Prostate gland (tissue), 2 donors: Measurements from ENCODE around the gene A2M. TPM values are rescaled to one million over a fixed set of nuclear protein-coding genes. Genes with fewer than 3 reads are reported as not detected.

Experiments used
- DNase-seq: peaks from one replicate; pipeline ENCODE4 v3.0.0-alpha.2; 2019; ENCODE audit warnings: low spot score
- H3K27ac ChIP-seq, 2 donors: fragments of 200-600 bp; sonication (generic); 2 replicates each; pipeline ENCODE4 v1.5.1; 2017 to 2019
- H3K27me3 ChIP-seq: fragments of 200-600 bp; sonication (generic); replicated peaks from 2 replicates; pipeline ENCODE4 v1.5.1; 2019; ENCODE audit not compliant: insufficient read depth
- H3K36me3 ChIP-seq, 2 donors: fragments of 200-600 bp; sonication (generic); 1 replicate in 1 of 2; 2 replicates in 1 of 2; pipeline versions ENCODE4 v1.5.1 to v1.8.1; 2017 to 2019
- H3K4me1 ChIP-seq: fragments of 200-600 bp; sonication (generic); replicated peaks from 2 replicates; pipeline ENCODE4 v1.5.1; 2019
- H3K4me3 ChIP-seq, 2 donors: fragments of 200-600 bp; sonication (generic); 2 replicates each; pipeline ENCODE4 v1.5.1; 2017 to 2019
- H3K9me3 ChIP-seq: fragments of 200-600 bp; sonication (generic); 2 replicates; pipeline ENCODE4 v1.5.1; 2017
- CTCF ChIP-seq, 4 experiments: fragments of 200-600 bp in 2 of 4; fragments of 450-650 bp in 2 of 4; sonication (generic) in 2 of 4; IDR thresholded peaks; 1 replicate in 3 of 4; 2 replicates in 1 of 4; pipeline ENCODE4 v1.5.1; 2016 to 2019; ENCODE audit warnings: antibody characterized with exemption in 4 of 4, mild to moderate bottlenecking in 2 of 4, moderate library complexity in 2 of 4
- POLR2A ChIP-seq: fragments of 450-650 bp; IDR thresholded peaks from one replicate; pipeline ENCODE4 v1.6.1; 2016; ENCODE audit warnings: antibody characterized with exemption, mild to moderate bottlenecking
- POLR2AphosphoS5 ChIP-seq: sonication (generic); formaldehyde crosslinking; IDR thresholded peaks from one replicate; pipeline ENCODE4 v1.6.1; 2017; ENCODE audit warnings: antibody characterized with exemption
- WGBS: methylation state at CpG from one replicate; pipeline ENCODE4 v1.1.5; 2018; 5-methylcytosine and 5-hydroxymethylcytosine counted together
- intact Hi-C: fragments of 100-400 bp; cut with DNase I; formaldehyde crosslinking; loops from one replicate; pipeline ENCODE4 v1.14.2; 2022
- total RNA-seq, 2 donors: library from RNA; depleted of rRNA; stranded (reverse); fragments of >200 nt; gene quantifications; one replicate each; pipeline ENCODE4 v1.1.0, GENCODE V29; 2016

A2M gene
- total RNA-seq, 2 donors from 2014 or later, result 82.6 to 286 TPM

DNA sequence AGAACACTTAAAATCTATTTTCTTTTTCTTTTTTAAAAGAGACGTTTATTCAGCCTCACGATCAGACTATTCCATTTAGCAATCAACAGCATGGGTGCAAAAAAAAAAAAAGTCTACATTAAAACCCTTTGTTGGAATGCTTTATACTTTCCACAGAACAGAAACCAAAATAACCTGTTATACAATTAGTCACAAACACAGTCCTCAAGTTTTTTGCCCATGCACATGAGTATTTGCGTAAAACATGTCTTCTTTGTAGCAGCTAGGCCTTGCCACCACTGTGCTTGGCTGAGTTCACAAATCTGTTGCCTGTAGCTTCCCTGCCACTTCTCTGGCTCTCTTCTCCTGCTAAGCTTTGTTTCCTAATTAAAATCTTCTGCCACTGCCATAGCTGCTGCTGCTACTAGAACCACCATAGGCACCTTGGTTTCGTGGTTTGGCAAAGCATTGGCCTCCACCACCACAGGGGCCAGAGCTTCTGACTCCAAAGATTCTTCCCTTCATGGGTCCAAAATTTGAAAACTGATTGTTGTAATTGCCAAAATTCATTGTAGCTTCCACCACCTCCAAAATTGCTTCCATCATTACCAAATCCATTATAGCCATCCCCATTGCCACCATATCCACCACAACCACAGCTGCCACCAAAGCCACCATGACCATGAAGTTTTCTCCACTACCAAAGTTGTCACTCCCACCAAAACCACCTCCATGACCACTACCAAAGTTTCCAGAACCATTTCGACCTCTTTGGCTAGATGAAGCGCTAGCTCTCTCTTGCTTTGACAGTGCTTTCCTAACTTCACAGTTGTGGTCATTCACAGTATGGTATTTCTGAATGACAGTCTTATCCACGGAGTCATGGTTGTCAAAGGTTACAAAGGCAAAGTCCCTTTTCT, 88.3 kb downstream of the A2M start:
- Histone ChIP-seq H3K36me3 (no peaks in the 10 kb centered on the region), H3K27ac (no peak overlapping the region), H3K27me3 (no peaks in the 10 kb centered on the region), H3K4me3 (no peak overlapping the region), H3K9me3 (no peaks in the 10 kb centered on the region), H3K4me1 (no peaks in the 10 kb centered on the region)
- WGBS, result 94% methylated on average over 7 of the region's 7 CpGs
- intact Hi-C loops, result no loop called here
- TF ChIP-seq POLR2AphosphoS5, result no peak
- no peak for TF ChIP-seq CTCF (IDR thresholded peaks at IDR 0.05)
- TF ChIP-seq POLR2A, result no peak
- DNase-seq, result no peak

GRCh38 chr12:9024512-9024911, 91.2 kb downstream of the A2M start:
- 79% methylated on average over 2 of the region's 2 CpGs for WGBS
- Histone ChIP-seq H3K4me3 (no peak overlapping the region), H3K9me3 (no peaks in the 10 kb centered on the region), H3K4me1 (no peaks in the 10 kb centered on the region), H3K27me3 (no peaks in the 10 kb centered on the region), H3K27ac (no peak overlapping the region), H3K36me3 (no peaks in the 10 kb centered on the region)
- intact Hi-C loops, result no loop called here
- TF ChIP-seq POLR2A, result no peak
- no peak for DNase-seq

- no peak for DNase-seq
- H3K36me3 ChIP-seq, result no peaks in the 10 kb centered on the region
- H3K9me3 ChIP-seq, result no peaks in the 10 kb centered on the region
- no peaks in the 10 kb centered on the region for H3K27me3 ChIP-seq
- H3K27ac ChIP-seq, result no peak overlapping the region
- H3K4me1 ChIP-seq, result no peaks in the 10 kb centered on the region
- TF ChIP-seq CTCF (IDR thresholded peaks at IDR 0.05), result no peak
- TF ChIP-seq POLR2A, result no peak
- TF ChIP-seq POLR2AphosphoS5, result no peak
- whole genome bisulfite sequencing, result 81% methylated on average over 2 of the region's 2 CpGs
- H3K4me3 ChIP-seq, result no peak overlapping the region
- intact Hi-C loops, result no loop called here
These were observed 93.1 kb downstream of the A2M start for GRCh38 chr12:9022592-9022991.

Other genes starting within 250 kb of the A2M start
- gene PHC1, start 201.4 kb downstream of the A2M start, total RNA-seq, result 100 to 1,000 TPM in 1 of 2 donors, 10 to 100 TPM in 1; 38.2 to 104 TPM
- 100 to 1,000 TPM; 128 to 141 TPM for gene M6PR, start 166.3 kb downstream of the A2M start, total RNA-seq
- 1 to 10 TPM in 1 of 2 donors, under 1 TPM in 1; 0.36 to 4.5 TPM for gene KLRG1, start 126.4 kb downstream of the A2M start, total RNA-seq
- gene PZP, start 92.5 kb upstream of the A2M start, total RNA-seq, result under 1 TPM in 1 of 2 donors, not detected in 1; 0.62 TPM